Lung microvascular endothelial cell (primary cell): ENCODE measurements around the gene ASH1L. TPM values are rescaled to one million over a fixed set of nuclear protein-coding genes. Genes with fewer than 3 reads are reported as not detected.
"Not testable (repeated sequence)": the region's sequence is repeated elsewhere in the genome, so short reads cannot be mapped to it uniquely, and the experiment has no call there.

ENCODE experiments used
- DNase-seq, 2 donors: peaks; one replicate each; pipeline versions ENCODE4 v3.0.0 to v3.0.0-alpha.2; 2010; ENCODE audit warnings: low read depth in 2 of 2
- total RNA-seq: library from RNA; depleted of rRNA; stranded (reverse); fragments of >200 nt; gene quantifications from 2 replicates; pipeline ENCODE4 v1.2.1, GENCODE V29; 2014

ASH1L gene
- total RNA-seq, 1 donor from 2014 or later = 17.9 TPM

GRCh38 chr1:155499953-155500639 lies 62.5 kb downstream of the ASH1L start:
- peak; percentile 10 to 15 for DNase-seq

GRCh38 chr1:155499263-155499662 lies 63.3 kb downstream of the ASH1L start:
- DNase-seq = no peak

- DNase-seq = not testable (repeated sequence)
These were observed 69.0 kb downstream of the ASH1L start for GRCh38 chr1:155493595-155493994.

GRCh38 chr1:155488419-155488818 lies 74.2 kb downstream of the ASH1L start:
- not testable (repeated sequence) for DNase-seq

- no peak for DNase-seq
These were observed 75.1 kb downstream of the ASH1L start for GRCh38 chr1:155487541-155487940.

GRCh38 chr1:155486952-155487351 lies 75.7 kb downstream of the ASH1L start:
- DNase-seq = not testable (repeated sequence)

- DNase-seq = no peak
These were observed 76.7 kb downstream of the ASH1L start for GRCh38 chr1:155485945-155486344.

GRCh38 chr1:155485222-155485621 lies 77.4 kb downstream of the ASH1L start:
- DNase-seq = no peak

- peak in 1 of 2 donors; percentile 22 for DNase-seq
These were observed 80.8 kb downstream of the ASH1L start for GRCh38 chr1:155481741-155482241.

- no peak for DNase-seq
These were observed 83.4 kb downstream of the ASH1L start for GRCh38 chr1:155479205-155479604.

- DNase-seq = no peak
These were observed 84.2 kb downstream of the ASH1L start for GRCh38 chr1:155478270-155478852.

- DNase-seq = no peak
These were observed 88.5 kb downstream of the ASH1L start for GRCh38 chr1:155474146-155474545.

- DNase-seq = no peak
These were observed 89.3 kb downstream of the ASH1L start for GRCh38 chr1:155473151-155473821.

- DNase-seq = no peak
These were observed 90.0 kb downstream of the ASH1L start for GRCh38 chr1:155472491-155473083.

- no peak for DNase-seq
These were observed 90.7 kb downstream of the ASH1L start for GRCh38 chr1:155471891-155472290.

GRCh38 chr1:155471026-155471425 lies 91.6 kb downstream of the ASH1L start:
- DNase-seq = no peak

- DNase-seq = peak; percentile 78 to 84
These were observed 95.6 kb downstream of the ASH1L start for GRCh38 chr1:155466996-155467395.

GRCh38 chr1:155466617-155466972 lies 96.0 kb downstream of the ASH1L start:
- no peak for DNase-seq

- peak in 1 of 2 donors; percentile 67 for DNase-seq
These were observed 98.5 kb downstream of the ASH1L start for GRCh38 chr1:155463865-155464650.

- no peak for DNase-seq
These were observed 104.5 kb downstream of the ASH1L start for GRCh38 chr1:155458111-155458510.

GRCh38 chr1:155457266-155457665 lies 105.3 kb downstream of the ASH1L start:
- DNase-seq = no peak
